C4-2B (cell line): Measurements from ENCODE around the gene TNFSF13B.

Source experiments
- CTCF ChIP-seq: fragments of 450-650 bp; conservative IDR thresholded peaks from 2 replicates; pipeline ENCODE4 v1.5.1; 2017; ENCODE audit warnings: mild to moderate bottlenecking
- ZFX ChIP-seq: fragments of 450-650 bp; IDR thresholded peaks from 2 replicates; pipeline ENCODE4 v1.6.1; 2017

- TF ChIP-seq CTCF (no peak), ZFX (no peak)
These were observed 8.9 kb downstream of the TNFSF13B start for GRCh38 chr13:108278466-108278865.
